Endothelial cell of umbilical vein (primary cell): ENCODE data around the gene AQR. TPM values are rescaled to one million over a fixed set of nuclear protein-coding genes. Genes with fewer than 3 reads are reported as not detected.

Source experiments
- BruUV-seq: library from RNA; stranded (reverse); fragments of 400-500 nt; replicated peaks from 2 replicates; lab custom pipeline; 2021; lab: Mats Ljungman, UMichigan
- CTCF ChIA-PET: fragments of 300-600, 350-600 bp; sonication (Branson Sonifier 250); formaldehyde crosslinking; loops from one replicate; lab custom pipeline; 2021; ENCODE audit warnings: antibody characterized with exemption, inconsistent platforms; lab: Charles Lee
- POLR2A ChIA-PET: fragments of 300-600, 350-600 bp; sonication (Branson Sonifier 250); formaldehyde crosslinking; loops from one replicate; lab custom pipeline; 2021; ENCODE audit warnings: antibody characterized with exemption, inconsistent platforms; lab: Charles Lee
- DNase-seq: peaks from one replicate; pipeline ENCODE4 v3.0.0-alpha.2; 2011; ENCODE audit warnings: low read depth, low spot score
- FAIRE-seq: peaks from 2 replicates; lab custom pipeline; 2011; peaks lifted over from hg19 to GRCh38; lab: Jason Lieb, UNC
- H2AFZ ChIP-seq: 2 replicates; pipeline ENCODE4 v1.6.0; 2012; ENCODE audit warnings: low read depth, low read length, control low read depth, inconsistent platforms
- H3K27ac ChIP-seq: 2 replicates; pipeline ENCODE4 v1.5.1; 2011; ENCODE audit warnings: low read depth, mild to moderate bottlenecking, control low read depth, low read length, moderate library complexity; ENCODE audit not compliant: insufficient read depth
- H3K27me3 ChIP-seq, 2 experiments: 2 replicates each; pipeline versions ENCODE4 v1.6.0 to v1.6.1; 2011; ENCODE audit warnings: low read length in 2 of 2, mixed read lengths in 1 of 2; ENCODE audit not compliant: control insufficient read depth in 2 of 2, insufficient read depth in 2 of 2
- H3K36me3 ChIP-seq, 2 experiments: 2 replicates in 1 of 2; 3 replicates in 1 of 2; pipeline ENCODE4 v1.5.1; 2011; ENCODE audit warnings: low read length in 2 of 2, mild to moderate bottlenecking in 1 of 2, moderate library complexity in 1 of 2; ENCODE audit not compliant: control insufficient read depth in 2 of 2, insufficient read depth in 2 of 2; ENCODE audit errors: extremely low read depth in 1 of 2
- H3K4me1 ChIP-seq: 3 replicates; pipeline ENCODE4 v1.5.1; 2011; ENCODE audit warnings: mild to moderate bottlenecking, low read length; ENCODE audit not compliant: control insufficient read depth, insufficient read depth; ENCODE audit errors: extremely low read depth
- H3K4me2 ChIP-seq: 2 replicates; pipeline ENCODE4 v1.6.1; 2011; ENCODE audit warnings: low read length, control low read depth, mixed read lengths; ENCODE audit not compliant: insufficient read depth
- H3K4me3 ChIP-seq, 3 experiments: fragments of 200-600 bp in 1 of 3; sonication (generic), shearing (Covaris generic) in 1 of 3; replicated peaks in 1 of 3; 2 replicates each; pipeline ENCODE4 v1.5.1; 2011 to 2016; ENCODE audit warnings: control low read depth in 3 of 3, low read length in 3 of 3, mild to moderate bottlenecking in 2 of 3, inconsistent platforms in 1 of 3, low read depth in 1 of 3, moderate library complexity in 1 of 3; ENCODE audit not compliant: insufficient read depth in 1 of 3
- H3K79me2 ChIP-seq: 2 replicates; pipeline ENCODE4 v1.6.0; 2012; ENCODE audit warnings: low read length, inconsistent platforms; ENCODE audit not compliant: control insufficient read depth, insufficient read depth
- H3K9ac ChIP-seq: replicated peaks from 2 replicates; pipeline ENCODE3; 2011; ENCODE audit warnings: low read length, control low read depth; ENCODE audit not compliant: insufficient read depth; ENCODE audit errors: extremely low read depth
- H3K9me1 ChIP-seq: replicated peaks from 3 replicates; pipeline ENCODE4 v1.6.0; 2011; ENCODE audit warnings: mild to moderate bottlenecking, low read length; ENCODE audit not compliant: control insufficient read depth, insufficient read depth; ENCODE audit errors: extremely low read depth
- H3K9me3 ChIP-seq: replicated peaks from 2 replicates; pipeline ENCODE4 v1.5.1; 2012; ENCODE audit warnings: low read length, inconsistent platforms; ENCODE audit not compliant: control insufficient read depth, insufficient read depth
- H4K20me1 ChIP-seq: replicated peaks from 2 replicates; pipeline ENCODE3; 2011; ENCODE audit warnings: mild to moderate bottlenecking, low read length; ENCODE audit not compliant: control insufficient read depth, insufficient read depth; ENCODE audit errors: extremely low read depth
- EZH2 ChIP-seq: IDR thresholded peaks from 2 replicates; pipeline ENCODE4 v1.6.1; 2012; ENCODE audit warnings: borderline replicate concordance, low read depth, mild to moderate bottlenecking, moderate library complexity, low read length, inconsistent platforms; ENCODE audit not compliant: severe bottlenecking
- JUN ChIP-seq: IDR thresholded peaks from 2 replicates; pipeline ENCODE4 v1.6.1; 2011; ENCODE audit warnings: borderline replicate concordance, low read depth; ENCODE audit not compliant: insufficient read length, insufficient read depth
- MYC ChIP-seq: IDR thresholded peaks from one replicate; pipeline ENCODE4 v1.6.1; 2011; ENCODE audit warnings: mild to moderate bottlenecking, low read depth, low read length
- POLR2A ChIP-seq: IDR thresholded peaks from 2 replicates; pipeline ENCODE4 v1.6.1; 2012; ENCODE audit warnings: low read depth, mild to moderate bottlenecking, control low read depth, low read length
- POLR2AphosphoS5 ChIP-seq: IDR thresholded peaks from 2 replicates; pipeline ENCODE4 v1.6.1; 2012; ENCODE audit warnings: low read depth, mild to moderate bottlenecking, control low read depth, low read length, moderate library complexity; ENCODE audit not compliant: insufficient read depth
- dilution Hi-C: fragments of 300-500 bp; cut with MboI; formaldehyde crosslinking; loops from one replicate; pipeline ENCODE4 v1.15.0; 2019; ENCODE audit warnings: low sequenced_read_pairs; ENCODE audit not compliant: extremely low pct_ligation_motif_present
- intact Hi-C: fragments of 100-400 bp; cut with micrococcal nuclease; formaldehyde crosslinking; loops from one replicate; pipeline ENCODE4 v1.10.0; 2022
- polyA plus RNA-seq, 4 experiments: library from polyadenylated mRNA; depleted of rRNA in 3 of 4; stranded (reverse) in 3 of 4; unstranded in 1 of 4; fragments of >200 nt; gene quantifications; 2 replicates each; pipeline versions ENCODE4 v1.2.1 to v1.2.3, GENCODE V29; 2011 to 2012; ENCODE audit warnings: missing spikeins in 1 of 4
- total RNA-seq: library from RNA; stranded (reverse); gene quantifications from 2 replicates; pipeline ENCODE4 v1.2.3, GENCODE V29; 2021
- TF ChIP-seq, protein P1 (sequence below), 2 donors: IDR thresholded peaks; 1 replicate in 1 of 2; 2 replicates in 1 of 2; pipeline ENCODE4 v1.5.1; 2011; ENCODE audit warnings: low read length in 2 of 2, mild to moderate bottlenecking in 2 of 2, moderate library complexity in 2 of 2, control low read depth in 1 of 2, inconsistent platforms in 1 of 2, low read depth in 1 of 2; ENCODE audit not compliant: insufficient read depth in 1 of 2; ENCODE audit errors: extremely low read depth in 1 of 2

Gene AQR
- total and polyA plus RNA-seq, 2 donors (not counting 3 experiments of a cell fraction or from before 2014, with no cell fraction given): 18.7 to 37.5 TPM

DNA sequence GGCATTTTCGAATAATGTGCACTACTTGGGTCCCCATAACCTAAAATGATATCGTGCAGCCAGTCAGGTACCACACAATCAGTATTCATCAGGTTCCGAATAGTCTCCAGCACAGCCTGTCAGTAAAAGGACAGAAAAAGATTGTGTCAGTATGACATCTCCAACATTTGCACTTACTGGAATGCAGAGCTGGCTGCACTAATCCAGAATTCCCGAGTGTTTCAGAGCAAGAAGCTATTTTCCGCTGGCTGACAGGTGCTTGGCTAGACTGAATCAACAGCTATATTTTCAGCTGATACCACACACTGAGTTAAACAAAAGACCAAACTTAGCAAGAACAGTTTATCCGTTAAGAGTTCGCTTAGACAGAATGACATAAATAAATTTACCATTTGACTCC is 68.8 kb downstream of the AQR start:
- BruUV-seq: no TSS peak
- FAIRE-seq: no peak
- CTCF ChIA-PET: interaction anchor here (0.7 to 2.6 kb wide), 3 partner anchors 11 to 290 kb away, joined by 3 to 5 read pairs (median 3); no protein-coding TSS in a partner anchor

DNA sequence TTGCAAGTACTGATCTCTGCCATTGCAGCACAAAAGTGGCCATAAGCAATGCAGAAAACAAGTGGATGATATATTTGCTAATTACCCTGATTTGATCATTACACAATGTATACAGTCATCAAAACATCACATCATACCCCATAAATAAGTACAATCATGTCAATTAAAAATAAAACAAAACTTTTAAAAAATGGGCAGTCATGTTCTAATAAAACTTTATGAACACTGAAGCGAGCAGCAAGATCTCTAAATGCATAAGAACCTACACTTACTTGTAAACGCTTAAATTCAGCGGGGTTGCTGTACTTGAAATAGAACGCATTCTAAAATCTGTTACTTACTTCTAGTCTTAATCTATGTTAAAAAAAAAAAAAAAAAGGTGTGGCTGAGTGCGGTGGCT is 73.4 kb downstream of the AQR start:
- H3K9me1 ChIP-seq: no peaks in the 10 kb centered on the region
- TF ChIP-seq, protein P1, sequence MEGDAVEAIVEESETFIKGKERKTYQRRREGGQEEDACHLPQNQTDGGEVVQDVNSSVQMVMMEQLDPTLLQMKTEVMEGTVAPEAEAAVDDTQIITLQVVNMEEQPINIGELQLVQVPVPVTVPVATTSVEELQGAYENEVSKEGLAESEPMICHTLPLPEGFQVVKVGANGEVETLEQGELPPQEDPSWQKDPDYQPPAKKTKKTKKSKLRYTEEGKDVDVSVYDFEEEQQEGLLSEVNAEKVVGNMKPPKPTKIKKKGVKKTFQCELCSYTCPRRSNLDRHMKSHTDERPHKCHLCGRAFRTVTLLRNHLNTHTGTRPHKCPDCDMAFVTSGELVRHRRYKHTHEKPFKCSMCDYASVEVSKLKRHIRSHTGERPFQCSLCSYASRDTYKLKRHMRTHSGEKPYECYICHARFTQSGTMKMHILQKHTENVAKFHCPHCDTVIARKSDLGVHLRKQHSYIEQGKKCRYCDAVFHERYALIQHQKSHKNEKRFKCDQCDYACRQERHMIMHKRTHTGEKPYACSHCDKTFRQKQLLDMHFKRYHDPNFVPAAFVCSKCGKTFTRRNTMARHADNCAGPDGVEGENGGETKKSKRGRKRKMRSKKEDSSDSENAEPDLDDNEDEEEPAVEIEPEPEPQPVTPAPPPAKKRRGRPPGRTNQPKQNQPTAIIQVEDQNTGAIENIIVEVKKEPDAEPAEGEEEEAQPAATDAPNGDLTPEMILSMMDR (IDR thresholded peaks at IDR 0.05; ENCODE audit: extremely low read depth in 1 of 2, insufficient read depth in 1 of 2, low read depth in 1 of 2, low read length in 2 of 2): no peak
- TF ChIP-seq EZH2 (no peak), POLR2A (no peak)
- dilution Hi-C loops: no loop called here
- CTCF ChIA-PET: no interaction called here
- no peak overlapping the region for H2AFZ ChIP-seq
- POLR2A ChIA-PET: no interaction called here
- no peak for DNase-seq
- H3K4me1 ChIP-seq: no peaks in the 10 kb centered on the region
- H3K4me2 ChIP-seq: no peak overlapping the region
- no peak overlapping the region for H3K9ac ChIP-seq
- no peak for FAIRE-seq
- no peak overlapping the region for H3K27ac ChIP-seq
- no peaks in the 10 kb centered on the region for H3K79me2 ChIP-seq
- intact Hi-C loops: no loop called here
- H4K20me1 ChIP-seq: no peaks in the 10 kb centered on the region
- no peak overlapping the region for H3K4me3 ChIP-seq
- H3K27me3 ChIP-seq: no peaks in the 10 kb centered on the region
- no peaks in the 10 kb centered on the region for H3K9me3 ChIP-seq
- peaks cover 10 to 14% of the 10 kb centered on the region in 2 experiments for H3K36me3 ChIP-seq
- no TSS peak for BruUV-seq

More for the DNA sequence above, 68.8 kb downstream of the AQR start:
- Histone ChIP-seq H2AFZ (no peak overlapping the region), H3K27ac (no peak overlapping the region), H3K79me2 (no peaks in the 10 kb centered on the region), H3K9ac (no peak overlapping the region), H3K9me1 (no peaks in the 10 kb centered on the region), H3K9me3 (no peaks in the 10 kb centered on the region), H3K4me2 (no peak overlapping the region), H3K4me1 (no peaks in the 10 kb centered on the region), H3K4me3 (no peak overlapping the region), H4K20me1 (no peaks in the 10 kb centered on the region), H3K27me3 (no peaks in the 10 kb centered on the region), H3K36me3 (peaks cover 5 to 10% of the 10 kb centered on the region in 2 experiments)
- POLR2A ChIA-PET: no interaction called here
- intact Hi-C loops (no loop called here), dilution Hi-C loops (no loop called here)
- TF ChIP-seq EZH2 (no peak), POLR2AphosphoS5 (no peak), JUN (no peak), MYC (no peak)
- TF ChIP-seq, protein P1 (IDR thresholded peaks at IDR 0.05; ENCODE audit: extremely low read depth in 1 of 2, insufficient read depth in 1 of 2, low read depth in 1 of 2, low read length in 2 of 2): no peak
- DNase-seq: no peak
